A549 treated with DMSO at 1 μM for 4 hours (cell line): ENCODE results near the gene OR10J5. TPM values are rescaled to one million over a fixed set of nuclear protein-coding genes. Genes with fewer than 3 reads are reported as not detected.

ENCODE experiments used
- total RNA-seq: library from RNA; stranded (reverse); fragments of 200-300 nt; extraction: Qiagen RNA extraction; gene quantifications from 5 replicates; pipeline ENCODE4 v1.2.3, GENCODE V29; 2022; ENCODE audit warnings: low read depth

The OR10J5 gene
- total RNA-seq: not detected in 5 replicates

GRCh38 chr1:159535907-159536306 is at the start of gene OR10J5:
Gene OR10J5, minus strand, starts transcription at chr1:159536007. Its CDS starts 0 bp downstream, at chr1:159536007.

Other genes with a start within 250 kb of the OR10J5 start
- not detected in 5 replicates for gene FCER1A, start 233.7 kb downstream of the OR10J5 start, total RNA-seq
- gene OR10J4, start 103.8 kb downstream of the OR10J5 start, total RNA-seq: not detected in 5 replicates
- gene OR10J1, start 96.3 kb downstream of the OR10J5 start, total RNA-seq: not detected in 5 replicates
- not detected in 5 replicates for gene APCS, start 51.8 kb upstream of the OR10J5 start, total RNA-seq
- not detected in 5 replicates for gene CRP, start 178.6 kb upstream of the OR10J5 start, total RNA-seq
- 59.6 to 73.8 TPM (median 66.6 TPM) in 5 replicates for gene DUSP23, start 245.0 kb upstream of the OR10J5 start, total RNA-seq